GM18520 (cell line): ENCODE measurements around the gene UBE3B.

ENCODE experiments used
- ATAC-seq: cut with Tn5 transposase; IDR thresholded peaks from one replicate; pipeline ENCODE4 v1.9.1; 2021; ENCODE audit not compliant: unreplicated experiment

The UBE3B gene

DNA sequence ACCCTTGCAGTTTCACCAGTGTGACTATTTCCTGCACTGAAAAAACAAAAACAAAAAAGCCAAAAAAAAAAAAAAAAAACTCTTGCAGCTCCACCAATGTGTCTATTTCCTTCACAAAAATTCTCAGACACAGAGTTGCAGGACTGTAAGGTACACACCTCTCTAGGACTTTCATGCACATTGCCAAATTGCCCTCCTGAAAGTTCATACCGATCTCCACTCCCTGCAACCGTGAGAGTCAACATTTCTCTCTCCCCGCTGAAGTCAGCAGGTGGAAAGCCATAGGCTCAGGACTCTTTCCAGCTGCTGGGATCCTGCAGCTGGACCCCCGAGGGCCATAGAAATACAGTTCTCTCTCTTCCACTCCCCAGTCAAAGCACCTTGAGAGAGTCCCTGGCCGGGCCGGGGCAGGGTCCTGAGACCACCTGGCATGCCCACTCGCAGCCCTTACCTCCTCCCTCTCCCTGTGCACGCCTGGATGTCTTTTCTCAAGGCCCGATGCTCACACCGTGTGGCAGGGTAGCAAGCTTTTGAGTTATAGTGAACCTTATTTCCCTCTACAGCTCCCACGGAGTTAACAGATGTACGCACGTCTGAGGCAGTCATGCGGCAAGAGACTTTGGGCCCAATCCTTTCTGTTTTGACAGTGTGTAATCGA, 72.3 kb downstream of the UBE3B start:
- ATAC-seq, result no peak

GRCh38 chr12:109550281-109550680, 72.8 kb downstream of the UBE3B start:
- no peak for ATAC-seq

- ATAC-seq, result no peak
Observed at GRCh38 chr12:109551108-109551507, 73.7 kb downstream of the UBE3B start.

DNA sequence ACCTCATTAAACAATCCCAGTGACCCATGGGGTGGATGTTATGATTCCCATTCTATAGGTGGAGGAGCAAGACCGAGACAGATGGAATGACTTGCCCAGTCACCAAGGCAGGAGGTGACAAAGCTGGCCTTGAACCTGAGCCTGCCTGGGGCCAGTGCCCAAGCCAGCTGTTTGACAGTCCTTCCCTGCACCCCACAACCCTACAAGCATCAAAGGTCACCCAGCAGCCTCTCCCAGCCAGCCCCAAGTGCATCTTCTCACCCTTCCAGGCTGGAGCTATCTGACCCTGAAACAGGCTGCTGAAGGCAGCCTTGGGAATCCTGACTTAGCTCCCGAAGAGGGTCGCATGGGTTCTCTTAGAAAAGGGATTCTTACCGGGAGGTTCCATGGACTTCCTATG, 75.5 kb downstream of the UBE3B start:
- ATAC-seq, result no peak

DNA sequence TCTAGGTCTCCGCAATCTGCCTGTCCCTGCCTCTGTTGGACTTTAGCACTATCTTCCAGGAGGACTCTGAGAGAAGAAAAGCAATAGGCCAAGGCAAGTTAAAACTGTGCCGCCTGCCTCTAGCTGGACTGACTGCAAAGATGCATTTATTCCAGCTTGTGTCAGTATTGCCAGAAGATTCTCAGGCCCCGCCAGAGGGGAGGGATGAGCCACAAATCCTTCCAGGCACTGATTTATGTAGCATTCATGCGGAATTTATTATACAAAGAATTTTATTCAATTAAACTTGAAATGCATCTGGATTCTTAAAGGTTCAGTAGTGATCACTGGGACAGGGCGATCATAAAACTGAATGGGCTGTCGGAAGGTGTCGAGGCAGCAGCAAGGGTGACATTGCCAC, 76.0 kb downstream of the UBE3B start:
- ATAC-seq, result no peak

GRCh38 chr12:109553906-109554500, 76.6 kb downstream of the UBE3B start:
- no peak for ATAC-seq

DNA sequence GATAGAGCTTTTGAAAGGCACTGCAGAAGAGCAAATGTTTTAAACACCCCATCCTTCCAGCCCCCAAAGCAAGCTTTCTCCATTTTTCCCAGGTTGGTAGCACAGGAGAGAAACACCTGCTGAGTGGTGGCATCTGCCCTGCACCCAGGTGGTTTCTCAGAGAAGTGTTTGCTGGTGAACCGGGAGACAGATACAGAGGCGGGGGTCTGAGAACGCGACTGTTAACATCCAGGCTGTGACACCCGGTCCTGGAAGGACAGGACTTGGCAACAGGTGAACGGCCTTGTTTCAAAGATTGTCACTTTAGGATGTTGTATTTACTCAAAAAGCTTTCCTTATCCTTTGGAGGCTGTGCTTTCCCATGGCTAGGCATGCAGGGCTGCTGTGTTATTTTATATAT, 77.3 kb downstream of the UBE3B start:
- no peak for ATAC-seq

DNA sequence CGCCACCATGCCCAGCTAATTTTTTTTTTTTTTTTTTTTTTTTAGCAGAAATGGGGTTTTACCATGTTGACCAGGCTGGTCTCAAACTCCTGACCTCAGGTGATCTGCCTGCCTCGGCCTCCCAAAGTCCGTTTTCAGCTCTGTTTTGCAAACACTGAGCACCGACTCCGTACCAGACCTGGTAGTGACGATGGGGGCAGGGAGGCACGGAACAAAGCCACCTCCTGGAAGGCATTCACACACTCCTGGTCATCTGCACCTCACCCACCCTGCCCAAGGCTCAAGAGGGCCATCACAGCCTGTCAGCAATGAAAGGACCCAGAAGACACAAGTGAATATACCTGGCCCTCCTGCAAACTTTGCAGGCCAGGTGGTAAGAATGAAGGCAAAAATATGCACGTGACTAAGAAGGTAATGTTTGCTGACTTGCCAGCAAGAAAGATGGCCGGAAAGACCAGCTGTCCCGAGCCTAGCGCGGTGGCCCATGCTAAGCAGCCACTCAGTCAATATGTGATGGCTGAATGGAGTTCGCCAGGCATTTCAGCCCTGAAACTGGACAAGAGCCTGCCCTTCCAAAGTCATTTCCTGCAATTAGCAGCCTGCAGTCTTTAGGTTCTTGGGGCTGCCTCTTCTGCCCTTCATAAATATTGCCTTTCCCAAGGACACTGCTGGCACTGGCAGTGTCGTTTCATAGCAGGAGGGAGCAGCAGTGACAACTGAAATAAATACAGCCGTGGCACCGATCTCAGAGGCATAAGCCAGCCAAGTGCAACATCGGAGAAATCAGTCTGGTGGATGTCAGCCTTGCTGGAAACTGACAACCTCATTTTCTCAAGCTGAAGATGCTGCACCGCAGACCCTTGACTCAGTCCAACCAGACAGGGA, 78.2 kb downstream of the UBE3B start:
- no peak for ATAC-seq

GRCh38 chr12:109557200-109557599, 79.8 kb downstream of the UBE3B start:
- ATAC-seq, result no peak

GRCh38 chr12:109557805-109558204, 80.4 kb downstream of the UBE3B start:
- no peak for ATAC-seq

GRCh38 chr12:109558374-109559199, 81.2 kb downstream of the UBE3B start:
- no peak for ATAC-seq

DNA sequence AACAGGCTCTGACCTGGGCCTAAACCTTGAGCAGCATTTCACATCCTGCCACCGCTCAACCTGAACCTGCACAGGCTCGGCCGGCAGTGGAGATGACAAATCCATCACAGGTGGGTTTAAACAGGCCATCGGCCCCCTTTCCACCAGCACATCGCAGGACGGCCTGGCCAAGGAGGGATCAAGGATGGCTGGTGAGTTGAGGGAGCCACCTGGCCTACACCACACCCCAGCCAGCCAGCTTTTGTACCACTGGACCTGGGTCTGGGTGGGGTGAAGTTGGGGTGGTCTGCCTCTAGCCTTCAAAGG, 81.7 kb downstream of the UBE3B start:
- no peak for ATAC-seq

DNA sequence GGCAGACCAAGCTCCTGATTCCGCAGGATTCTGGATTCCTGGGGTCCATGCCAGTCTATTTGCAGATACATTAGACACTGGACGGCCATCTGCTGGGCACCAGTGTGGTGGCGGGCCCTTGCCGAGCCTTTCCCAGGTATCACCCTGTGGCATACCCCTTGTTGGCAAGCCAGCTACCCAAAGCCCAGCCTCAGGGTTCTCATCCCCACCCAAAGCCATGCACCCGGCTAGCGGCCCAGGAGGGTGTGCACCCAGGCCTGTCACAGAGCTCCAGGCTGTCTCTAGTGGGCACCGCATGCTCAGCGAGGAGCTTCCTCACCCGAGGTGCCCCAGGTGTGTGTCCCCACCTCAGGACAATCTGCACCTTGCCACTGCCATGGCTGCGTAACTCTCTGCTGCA, 82.2 kb downstream of the UBE3B start:
- no peak for ATAC-seq

- ATAC-seq, result no peak
Observed at GRCh38 chr12:109560867-109561710, 83.7 kb downstream of the UBE3B start.

GRCh38 chr12:109561711-109562030, 84.2 kb downstream of the UBE3B start:
- ATAC-seq, result no peak

DNA sequence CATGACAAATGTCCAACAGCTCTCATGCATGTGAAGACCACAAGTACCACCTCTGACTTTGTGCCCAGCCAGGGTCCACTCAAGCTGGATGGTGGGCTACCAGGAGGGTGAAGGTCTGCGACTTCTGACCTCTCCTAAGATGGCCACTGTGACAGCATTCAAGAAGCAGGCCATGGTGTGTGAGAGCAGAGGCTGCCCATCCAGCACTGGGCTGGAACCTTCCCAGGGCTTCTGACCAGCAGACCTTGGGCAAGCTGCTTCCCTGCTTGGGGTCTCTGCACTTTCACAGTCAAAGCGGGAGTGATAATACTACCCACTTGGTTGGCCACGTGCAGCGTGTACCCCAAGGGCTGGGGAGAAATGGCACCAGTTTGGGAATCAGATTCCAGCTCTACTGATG, 85.4 kb downstream of the UBE3B start:
- no peak for ATAC-seq

GRCh38 chr12:109563291-109564284, 86.2 kb downstream of the UBE3B start:
- ATAC-seq, result no peak

DNA sequence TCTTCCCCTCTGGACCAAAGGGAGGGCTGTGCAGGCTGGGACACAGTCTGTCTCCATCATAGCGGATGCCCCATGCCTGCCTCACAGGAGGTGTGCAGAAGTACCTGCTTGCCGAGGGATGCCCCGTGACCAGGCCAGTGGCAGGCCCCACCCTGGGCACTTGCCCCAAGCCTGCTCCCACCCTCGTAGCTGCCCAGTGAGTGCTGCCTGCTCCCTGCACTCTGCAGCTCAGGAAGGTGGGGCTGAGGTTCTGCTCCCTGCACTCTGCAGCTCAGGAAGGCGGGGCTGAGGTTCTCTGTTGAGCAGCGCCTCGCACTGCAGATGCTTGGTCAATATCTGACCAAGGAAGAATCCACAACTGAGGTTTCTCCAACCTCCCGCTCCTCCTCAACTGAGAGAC, 89.0 kb downstream of the UBE3B start:
- no peak for ATAC-seq

DNA sequence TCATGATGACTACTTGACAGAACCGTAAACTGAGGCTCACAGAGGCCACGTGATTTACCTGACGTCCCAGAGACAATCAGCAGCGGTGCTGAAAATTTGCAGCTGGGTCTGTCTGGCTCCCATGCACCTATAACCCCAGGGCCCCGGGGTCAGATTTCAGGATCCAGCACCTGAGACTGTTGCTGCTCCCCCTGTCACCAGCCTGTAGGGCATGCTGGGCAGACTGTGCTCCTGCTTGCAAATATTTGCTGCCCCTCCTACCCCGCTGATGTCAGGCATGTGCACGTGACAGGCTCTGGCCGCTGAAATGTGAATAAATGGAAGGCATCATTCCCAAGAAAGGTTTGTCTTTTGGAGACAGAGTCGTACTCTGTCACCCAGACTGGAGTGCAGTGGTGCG, 89.9 kb downstream of the UBE3B start:
- ATAC-seq, result no peak
